CD4-positive, alpha-beta memory T cell (primary cell): ENCODE data around the gene SPACDR. TPM values are rescaled to one million over a fixed set of nuclear protein-coding genes. Genes with fewer than 3 reads are reported as not detected.

Experiments used
- CTCF ChIA-PET: fragments of 350-600 bp; sonication (Branson Sonifier 250); formaldehyde crosslinking; loops from one replicate; lab custom pipeline; 2021; ENCODE audit warnings: inconsistent platforms; ENCODE audit not compliant: partially characterized antibody; lab: Charles Lee
- POLR2A ChIA-PET: fragments of 350-600 bp; sonication (Branson Sonifier 250); formaldehyde crosslinking; loops from one replicate; lab custom pipeline; 2021; ENCODE audit not compliant: partially characterized antibody; lab: Charles Lee
- DNase-seq, 5 donors: peaks; one replicate each; pipeline versions ENCODE4 v3.0.0 to v3.0.0-alpha.2; 2020 to 2022; ENCODE audit warnings: mixed read lengths in 1 of 5
- H3K27ac ChIP-seq: one replicate; pipeline ENCODE4 v1.7.0; 2013; ENCODE audit warnings: low read depth, low read length
- H3K27me3 ChIP-seq: 2 replicates; pipeline ENCODE4 v1.7.0; 2013; ENCODE audit warnings: mild to moderate bottlenecking, low read length, moderate library complexity; ENCODE audit not compliant: insufficient read depth
- H3K36me3 ChIP-seq: 2 replicates; pipeline ENCODE4 v1.7.0; 2013; ENCODE audit warnings: mild to moderate bottlenecking, low read length, moderate library complexity; ENCODE audit not compliant: insufficient read depth
- H3K4me1 ChIP-seq: 2 replicates; pipeline ENCODE4 v1.7.0; 2013; ENCODE audit warnings: mild to moderate bottlenecking, low read length, moderate library complexity; ENCODE audit not compliant: insufficient read depth
- H3K4me3 ChIP-seq, 2 donors: one replicate each; pipeline ENCODE4 v1.7.0; 2013; ENCODE audit warnings: low read length in 2 of 2, mild to moderate bottlenecking in 1 of 2
- H3K9me3 ChIP-seq, 2 donors: one replicate each; pipeline ENCODE4 v1.7.0; 2013; ENCODE audit warnings: low read length in 2 of 2, control low read depth in 1 of 2; ENCODE audit not compliant: control insufficient read depth in 1 of 2
- H3K27ac Mint-ChIP-seq, 7 donors: one replicate each; pipeline ENCODE4 v1.8.0; 2020 to 2021; ENCODE audit warnings: mixed read lengths in 7 of 7, mild to moderate bottlenecking in 6 of 7, inconsistent platforms in 3 of 7, moderate library complexity in 3 of 7
- H3K27me3 Mint-ChIP-seq, 2 donors: one replicate each; pipeline ENCODE4 v1.8.0; 2020 to 2021; ENCODE audit warnings: mixed read lengths in 2 of 2
- H3K36me3 Mint-ChIP-seq, 2 donors: one replicate each; pipeline ENCODE4 v1.8.0; 2020 to 2021; ENCODE audit warnings: mixed read lengths in 2 of 2, inconsistent platforms in 1 of 2, mild to moderate bottlenecking in 1 of 2
- H3K4me1 Mint-ChIP-seq, 4 donors: one replicate each; pipeline ENCODE4 v1.8.0; 2020 to 2021; ENCODE audit warnings: mixed read lengths in 4 of 4, mild to moderate bottlenecking in 1 of 4
- H3K4me3 Mint-ChIP-seq, 8 donors: one replicate each; pipeline ENCODE4 v1.8.0; 2020 to 2021; ENCODE audit warnings: mixed read lengths in 8 of 8, mild to moderate bottlenecking in 7 of 8, moderate library complexity in 6 of 8, inconsistent platforms in 3 of 8
- H3K9me3 Mint-ChIP-seq, 8 donors: one replicate each; pipeline ENCODE4 v1.8.0; 2020 to 2021; ENCODE audit warnings: mixed read lengths in 8 of 8, mild to moderate bottlenecking in 5 of 8, inconsistent platforms in 3 of 8, moderate library complexity in 1 of 8
- intact Hi-C: fragments of 100-400 bp; cut with micrococcal nuclease; formaldehyde crosslinking; loops from one replicate; pipeline ENCODE4 v1.15.1; 2023
- polyA plus RNA-seq, 2 donors: library from polyadenylated mRNA; unstranded; fragments of 300-500 nt; fragmentation: Illumina TruSeq; gene quantifications; one replicate each; pipeline ENCODE4 v1.2.3, GENCODE V29; 2021
- total RNA-seq, 2 experiments: library from RNA; stranded (reverse); gene quantifications; one replicate each; pipeline ENCODE4 v1.2.3, GENCODE V29; 2021

The SPACDR gene
- total and polyA plus RNA-seq, 4 experiments from 2014 or later: 0.26 to 5.7 (median 2.5) TPM

DNA sequence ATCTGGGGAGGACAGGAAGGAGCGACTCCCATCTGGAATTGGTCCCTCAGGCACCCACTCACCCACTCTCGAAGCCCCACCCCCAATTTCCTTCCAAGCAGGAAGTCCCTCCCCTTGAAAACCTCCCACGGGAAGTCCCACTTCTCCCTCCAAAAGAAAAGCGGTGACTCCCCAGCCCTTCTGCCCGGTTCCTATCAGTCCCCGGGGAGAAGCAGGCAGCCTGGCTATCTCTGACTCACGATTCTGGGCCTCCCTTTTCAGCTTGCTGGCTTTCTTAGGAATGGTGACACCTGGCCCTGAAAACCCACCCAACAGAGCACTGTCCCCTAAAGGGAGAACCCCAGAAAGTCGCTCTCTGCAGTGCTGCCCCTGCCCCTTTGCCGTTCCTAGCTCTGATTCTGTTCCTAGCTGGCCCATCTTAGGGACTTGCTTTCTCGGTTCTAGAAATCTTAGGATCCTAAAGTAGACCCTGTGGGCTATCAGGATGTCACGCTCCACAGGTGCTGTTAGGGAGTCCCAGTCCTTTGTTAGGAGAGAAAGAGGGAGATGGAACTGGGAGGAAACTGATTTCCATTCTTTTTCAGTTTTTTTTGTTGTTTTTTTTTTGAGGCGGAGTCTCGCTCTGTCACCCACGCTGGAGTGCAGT lies 8.9 kb upstream of the SPACDR start:
- Mint-ChIP-seq H3K4me3 (peak overlapping the region in 4 of 8 donors; percentile 38 to 54 (median 41)), H3K27me3 (no peaks in the 10 kb centered on the region), H3K9me3 (no peaks in the 10 kb centered on the region), H3K4me1 (peaks cover 31 to 64% (median 44%) of the 10 kb centered on the region in 4 donors), H3K27ac (peak overlapping the region in 6 of 7 donors; percentile 65 to 75 (median 70)), H3K36me3 (peaks cover 17 to 59% of the 10 kb centered on the region in 2 donors)
- Histone ChIP-seq H3K36me3 (peaks cover 49% of the 10 kb centered on the region), H3K4me3 (no peak overlapping the region), H3K4me1 (peaks cover 57% of the 10 kb centered on the region), H3K27me3 (no peaks in the 10 kb centered on the region), H3K27ac (peak overlapping the region; percentile 19), H3K9me3 (no peaks in the 10 kb centered on the region)
- intact Hi-C loops: no loop called here
- POLR2A ChIA-PET: interaction anchor here (0.7 to 9.2 kb wide), 5 partner anchors 10 to 212 kb away, joined by 3 to 121 read pairs (median 7); partner anchors contain the start of genes FBXO24 and LRCH4
- DNase-seq: peak in 1 of 5 donors; percentile 47
- CTCF ChIA-PET: interaction anchor here (1.5 to 2.7 kb wide), 3 partner anchors 10 to 91 kb away, joined by 6 to 20 read pairs (median 9); no protein-coding TSS in a partner anchor

DNA sequence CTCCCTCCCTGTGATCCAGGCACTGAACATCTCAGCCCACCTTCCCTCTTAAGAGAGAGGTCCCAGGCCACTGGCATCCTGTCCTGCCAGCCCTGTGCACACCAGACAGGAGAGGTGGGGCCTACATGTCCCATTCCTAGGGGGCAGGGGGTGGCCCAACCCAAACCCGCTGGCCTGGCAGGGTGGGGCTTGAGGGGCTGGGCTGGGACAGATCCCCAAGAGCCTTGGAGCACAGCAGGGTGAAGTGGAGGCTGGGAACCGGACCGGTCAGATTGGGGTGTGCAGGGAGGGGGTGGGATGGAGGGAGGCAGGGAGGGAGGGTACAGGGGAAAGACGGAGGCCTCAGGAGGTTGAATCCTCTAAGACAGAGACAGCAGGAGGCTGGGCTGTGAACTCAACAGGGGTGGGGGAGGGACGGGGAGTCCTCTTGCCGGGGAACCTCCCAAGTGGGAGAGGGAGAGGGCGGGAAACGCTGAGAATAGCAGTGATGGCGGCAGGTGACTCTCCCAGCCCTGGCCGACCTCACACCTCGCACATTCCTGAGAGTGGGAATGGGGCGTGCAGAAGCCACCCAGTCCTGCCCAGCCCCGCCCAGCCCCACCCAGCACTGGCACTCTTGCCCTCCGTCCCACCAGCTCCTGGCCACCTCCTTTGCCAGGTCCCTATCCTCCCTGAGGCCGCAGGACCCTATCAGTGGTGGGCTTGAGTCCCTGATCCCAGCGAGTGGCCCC lies 8.2 kb upstream of the SPACDR start:
- Histone ChIP-seq H3K27me3 (no peaks in the 10 kb centered on the region), H3K36me3 (peaks cover 56% of the 10 kb centered on the region), H3K4me3 (no peak overlapping the region), H3K27ac (peak overlapping the region; percentile 19), H3K9me3 (no peaks in the 10 kb centered on the region), H3K4me1 (peaks cover 55% of the 10 kb centered on the region)
- H3K4me3 Mint-ChIP-seq: peak overlapping the region in 1 of 8 donors; percentile 39
- peak overlapping the region in 5 of 7 donors; percentile 10 to 77 (median 70) for H3K27ac Mint-ChIP-seq
- ChIA-PET POLR2A (interaction anchor here (1.0 to 9.2 kb wide), 2 partner anchors 10 to 73 kb away, joined by 5 to 121 read pairs; no protein-coding TSS in a partner anchor), CTCF (interaction anchor here (2.7 kb wide), 1 partner anchor 87 kb away, joined by 20 read pairs; no protein-coding TSS in a partner anchor)
- H3K27me3 Mint-ChIP-seq: no peaks in the 10 kb centered on the region
- no peak for DNase-seq
- H3K4me1 Mint-ChIP-seq: peaks cover 31 to 62% (median 46%) of the 10 kb centered on the region in 4 donors
- no peaks in the 10 kb centered on the region for H3K9me3 Mint-ChIP-seq
- peaks cover 17 to 59% of the 10 kb centered on the region in 2 donors for H3K36me3 Mint-ChIP-seq
- intact Hi-C loops: no loop called here

DNA sequence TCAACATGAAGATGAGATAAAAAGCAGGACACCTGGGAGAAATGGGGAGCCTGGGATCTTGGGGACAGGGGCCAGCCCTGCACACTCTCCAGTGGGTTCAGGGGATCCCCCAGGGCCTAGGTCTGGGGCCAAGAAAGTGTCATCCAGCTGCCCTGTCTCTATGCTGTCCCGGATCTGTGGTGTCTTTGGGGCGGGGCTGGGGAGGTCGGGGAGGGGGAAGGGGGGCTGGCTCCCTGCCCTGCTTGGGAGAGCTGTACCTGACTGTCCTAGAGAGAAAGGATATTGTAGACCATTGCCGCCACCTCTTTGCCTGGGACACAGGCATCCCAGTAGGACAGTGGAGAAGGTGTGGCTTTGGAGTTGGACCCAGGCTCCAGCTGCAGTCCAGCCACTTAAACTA lies 7.0 kb upstream of the SPACDR start:
- H3K36me3 ChIP-seq: peaks cover 49% of the 10 kb centered on the region
- Mint-ChIP-seq H3K4me3 (peak overlapping the region in 1 of 8 donors; percentile 46), H3K9me3 (no peaks in the 10 kb centered on the region), H3K4me1 (peaks cover 25 to 50% (median 37%) of the 10 kb centered on the region in 4 donors), H3K36me3 (peaks cover 12 to 51% of the 10 kb centered on the region in 2 donors), H3K27me3 (no peaks in the 10 kb centered on the region), H3K27ac (peak overlapping the region in 4 of 7 donors; percentile 4 to 77 (median 50))
- ChIA-PET POLR2A (interaction anchor here (1.3 to 2.1 kb wide), 5 partner anchors 12 to 116 kb away, joined by 4 to 12 read pairs (median 7); partner anchors contain the start of genes AGFG2 and PPP1R35), CTCF (interaction anchor here (0.6 to 4.2 kb wide), 6 partner anchors 9 to 235 kb away, joined by 3 to 76 read pairs (median 6); partner anchors contain the start of genes NYAP1, POP7 and TSC22D4)
- DNase-seq: no peak
- no peak overlapping the region for H3K27ac ChIP-seq
- no peaks in the 10 kb centered on the region for H3K27me3 ChIP-seq
- H3K9me3 ChIP-seq: no peaks in the 10 kb centered on the region
- intact Hi-C loops: no loop called here
- peaks cover 42% of the 10 kb centered on the region for H3K4me1 ChIP-seq
- no peak overlapping the region for H3K4me3 ChIP-seq

DNA sequence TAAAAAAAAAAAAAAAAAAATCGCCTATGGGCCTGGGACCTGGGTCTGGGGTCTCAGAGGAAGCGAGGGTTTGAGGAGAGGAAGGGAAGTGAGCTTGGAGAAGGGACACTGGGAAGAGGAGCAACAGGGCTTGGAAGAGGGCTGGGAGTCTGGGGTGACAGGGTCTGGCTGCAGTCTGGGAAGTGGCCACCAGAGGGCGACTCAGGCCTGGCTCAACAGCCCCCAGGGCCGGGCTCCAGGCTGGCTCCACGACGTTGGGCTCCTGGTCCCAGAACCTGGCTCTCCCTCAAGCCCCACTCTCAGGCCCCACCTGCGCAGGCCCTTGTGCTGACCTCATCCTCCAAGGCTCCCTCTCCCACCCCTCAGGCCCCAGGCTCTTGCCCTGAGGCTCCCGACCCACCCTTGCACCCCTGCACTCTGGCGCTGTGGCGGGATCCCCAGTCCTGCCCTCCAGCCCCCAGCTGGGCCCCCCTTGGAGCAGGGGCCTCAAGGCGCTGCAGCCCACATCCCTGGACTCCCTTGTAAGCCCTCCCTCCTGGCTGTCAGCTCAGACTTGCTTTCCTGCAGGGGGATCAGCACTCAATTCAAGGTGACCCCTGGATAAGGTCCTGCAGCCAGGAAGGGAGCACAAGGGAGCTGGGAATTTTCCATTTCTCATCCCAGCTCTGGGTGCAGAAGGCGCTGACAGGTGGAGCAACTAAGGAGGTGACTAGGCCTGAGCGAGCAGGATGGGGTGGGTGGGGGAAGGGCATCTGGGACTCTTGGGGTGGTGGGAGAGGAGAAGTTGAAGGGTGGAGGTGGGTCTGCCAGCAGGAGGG lies 5.4 kb upstream of the SPACDR start:
- Histone ChIP-seq H3K27me3 (no peaks in the 10 kb centered on the region), H3K4me1 (peaks cover 26% of the 10 kb centered on the region), H3K36me3 (peaks cover 36% of the 10 kb centered on the region), H3K9me3 (no peaks in the 10 kb centered on the region), H3K27ac (no peak overlapping the region), H3K4me3 (no peak overlapping the region)
- Mint-ChIP-seq H3K27ac (peak overlapping the region; percentile 57 to 87 (median 70)), H3K9me3 (no peaks in the 10 kb centered on the region), H3K4me1 (peaks cover 17 to 37% (median 27%) of the 10 kb centered on the region in 4 donors), H3K36me3 (peaks cover 17 to 46% of the 10 kb centered on the region in 2 donors), H3K27me3 (no peaks in the 10 kb centered on the region), H3K4me3 (no peak overlapping the region)
- intact Hi-C loops: loop anchor here (1.0 kb wide), 3 partner anchors 10 to 90 kb away; partner anchors contain the start of genes NYAP1 and TSC22D4
- CTCF ChIA-PET: interaction anchor here (0.6 to 4.2 kb wide), 36 partner anchors 9 to 383 kb away, joined by 3 to 76 read pairs (median 6); partner anchors contain the start of genes FBXO24, LRCH4, NYAP1 and POP7
- POLR2A ChIA-PET: interaction anchor here (0.7 to 3.8 kb wide), 19 partner anchors 9 to 236 kb away, joined by 3 to 26 read pairs (median 4); partner anchors contain the start of genes AGFG2, POP7, PPP1R35 and TSC22D4
- peak; percentile 71 to 78 (median 72) for DNase-seq

DNA sequence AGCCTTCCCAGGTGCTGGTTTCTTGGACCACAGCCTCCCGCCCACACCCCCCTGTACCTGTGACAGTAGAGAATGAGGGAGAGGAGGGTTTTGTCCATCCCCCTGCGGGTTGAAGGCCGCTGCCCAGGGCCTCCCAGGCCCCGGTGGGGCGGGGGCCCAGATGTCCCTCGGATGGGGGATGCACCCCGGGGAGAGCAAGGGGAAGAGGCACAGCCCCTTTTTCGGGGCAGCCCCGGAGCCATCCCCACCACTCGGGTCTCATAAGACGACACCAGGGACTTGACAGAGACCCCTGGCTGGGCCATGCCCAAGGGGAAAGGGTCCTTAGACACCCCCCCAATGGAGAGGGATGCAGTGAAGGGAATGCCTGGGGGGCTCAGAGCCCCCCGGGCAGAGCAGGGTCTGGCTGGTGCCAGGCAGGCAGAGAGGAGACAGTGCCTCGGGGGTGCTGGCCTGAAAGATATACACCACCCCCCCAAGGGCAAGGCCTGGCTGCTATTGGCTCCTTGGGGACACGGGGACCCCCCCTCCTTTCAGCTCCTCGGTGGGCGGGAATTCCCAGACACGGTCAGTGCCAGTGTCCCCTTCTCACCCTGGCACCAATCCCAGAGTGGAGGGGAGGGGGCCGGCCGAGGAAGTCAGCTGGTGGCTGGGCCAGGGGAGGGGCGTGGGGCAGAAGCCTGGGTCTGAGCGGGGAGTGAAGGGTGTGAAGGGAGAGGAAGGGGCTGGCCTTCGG lies 3.7 kb upstream of the SPACDR start:
- no peak overlapping the region for H3K4me3 Mint-ChIP-seq
- Histone ChIP-seq H3K4me3 (no peak overlapping the region), H3K27me3 (no peaks in the 10 kb centered on the region), H3K27ac (no peak overlapping the region), H3K36me3 (peaks cover 23% of the 10 kb centered on the region), H3K9me3 (no peaks in the 10 kb centered on the region), H3K4me1 (peaks cover 12% of the 10 kb centered on the region)
- intact Hi-C loops: no loop called here
- H3K4me1 Mint-ChIP-seq: peaks cover 8 to 25% (median 14%) of the 10 kb centered on the region in 4 donors
- no peaks in the 10 kb centered on the region for H3K27me3 Mint-ChIP-seq
- H3K27ac Mint-ChIP-seq: no peak overlapping the region
- no peaks in the 10 kb centered on the region for H3K9me3 Mint-ChIP-seq
- ChIA-PET CTCF (interaction anchor here (1.1 to 4.2 kb wide), 5 partner anchors 12 to 116 kb away, joined by 3 to 76 read pairs (median 8); partner anchors contain the start of genes NYAP1 and TSC22D4), POLR2A (interaction anchor here (1.2 to 3.8 kb wide), 3 partner anchors 10 to 92 kb away, joined by 6 to 26 read pairs (median 8); partner anchors contain the start of gene TSC22D4)
- DNase-seq: no peak
- peaks cover 17 to 41% of the 10 kb centered on the region in 2 donors for H3K36me3 Mint-ChIP-seq
